Fibroblast of mammary gland (primary cell): ENCODE data around the gene IRF7.

Experiments
- DNase-seq: peaks from one replicate; pipeline ENCODE4 v3.0.0-alpha.2; 2010; ENCODE audit warnings: low read depth
- H3K4me3 ChIP-seq: 2 replicates; pipeline ENCODE4 v1.5.1; 2011; ENCODE audit warnings: low read depth, mild to moderate bottlenecking, low read length, moderate library complexity; ENCODE audit not compliant: control insufficient read depth
- TF ChIP-seq, protein P1 (sequence below): conservative IDR thresholded peaks from 2 replicates; pipeline ENCODE4 v1.5.1; 2011; ENCODE audit warnings: low read depth, low read length, inconsistent platforms; ENCODE audit not compliant: control insufficient read depth, insufficient read depth

IRF7 gene

DNA sequence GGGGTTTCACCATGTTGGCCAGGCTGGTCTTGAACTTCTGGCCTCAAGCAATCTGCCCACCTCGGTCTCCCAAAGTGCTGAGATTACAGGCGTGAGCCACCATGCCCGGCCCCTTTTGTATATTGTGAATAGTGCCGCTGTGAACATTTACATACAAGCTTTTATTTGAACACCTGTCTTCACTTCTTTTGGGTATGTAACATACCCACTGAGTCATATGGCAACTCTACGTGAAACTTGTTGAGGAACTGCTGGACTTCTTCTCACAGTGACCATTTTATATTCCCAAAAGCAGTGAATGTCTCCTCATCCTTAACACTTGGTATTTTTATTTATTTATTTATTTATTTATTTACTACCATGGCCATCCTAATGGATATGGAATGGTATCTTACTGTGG, 15.1 kb upstream of the IRF7 start:
- DNase-seq: no peak
- H3K4me3 ChIP-seq: no peak overlapping the region
- TF ChIP-seq, protein P1, sequence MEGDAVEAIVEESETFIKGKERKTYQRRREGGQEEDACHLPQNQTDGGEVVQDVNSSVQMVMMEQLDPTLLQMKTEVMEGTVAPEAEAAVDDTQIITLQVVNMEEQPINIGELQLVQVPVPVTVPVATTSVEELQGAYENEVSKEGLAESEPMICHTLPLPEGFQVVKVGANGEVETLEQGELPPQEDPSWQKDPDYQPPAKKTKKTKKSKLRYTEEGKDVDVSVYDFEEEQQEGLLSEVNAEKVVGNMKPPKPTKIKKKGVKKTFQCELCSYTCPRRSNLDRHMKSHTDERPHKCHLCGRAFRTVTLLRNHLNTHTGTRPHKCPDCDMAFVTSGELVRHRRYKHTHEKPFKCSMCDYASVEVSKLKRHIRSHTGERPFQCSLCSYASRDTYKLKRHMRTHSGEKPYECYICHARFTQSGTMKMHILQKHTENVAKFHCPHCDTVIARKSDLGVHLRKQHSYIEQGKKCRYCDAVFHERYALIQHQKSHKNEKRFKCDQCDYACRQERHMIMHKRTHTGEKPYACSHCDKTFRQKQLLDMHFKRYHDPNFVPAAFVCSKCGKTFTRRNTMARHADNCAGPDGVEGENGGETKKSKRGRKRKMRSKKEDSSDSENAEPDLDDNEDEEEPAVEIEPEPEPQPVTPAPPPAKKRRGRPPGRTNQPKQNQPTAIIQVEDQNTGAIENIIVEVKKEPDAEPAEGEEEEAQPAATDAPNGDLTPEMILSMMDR: no peak

- DNase-seq: no peak
- H3K4me3 ChIP-seq: no peak overlapping the region
- TF ChIP-seq, protein P1: no peak
These were observed 13.5 kb upstream of the IRF7 start for GRCh38 chr11:629237-629583.

- no peak overlapping the region for H3K4me3 ChIP-seq
- no peak for DNase-seq
- TF ChIP-seq, protein P1: no peak
These were observed 12.3 kb upstream of the IRF7 start for GRCh38 chr11:628056-628455.

DNA sequence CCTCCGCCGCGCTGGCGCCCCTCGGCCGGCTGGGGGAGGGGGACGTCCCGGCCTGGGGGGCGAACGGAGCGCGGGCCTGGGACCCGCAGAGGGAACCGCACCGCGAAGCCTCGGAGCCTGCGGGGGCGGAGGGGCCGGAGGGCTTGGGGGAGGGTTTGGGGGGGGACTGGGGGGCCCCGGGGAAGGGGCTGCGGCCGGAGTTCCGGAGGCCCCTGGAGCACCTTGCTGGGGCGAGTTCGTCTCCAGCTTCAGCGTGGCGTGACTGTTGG, 11.5 kb upstream of the IRF7 start:
- no peak overlapping the region for H3K4me3 ChIP-seq
- no peak for DNase-seq
- TF ChIP-seq, protein P1: no peak

GRCh38 chr11:626475-627307, 10.9 kb upstream of the IRF7 start, which contains the start of gene SCT:
Gene SCT (minus strand): TSS chr11:627181. CDS start chr11:627143, 38 bp downstream.
- no peak within 1 kb of the TSS for H3K4me3 ChIP-seq
- TF ChIP-seq, protein P1: no peak
- no peak for DNase-seq

GRCh38 chr11:625636-626268, 10.0 kb upstream of the IRF7 start:
- H3K4me3 ChIP-seq: no peak overlapping the region
- TF ChIP-seq, protein P1: no peak
- no peak for DNase-seq
